Measurements from ENCODE around the gene ADGRD2. TPM values are rescaled to one million over a fixed set of nuclear protein-coding genes. Genes with fewer than 3 reads are reported as not detected.

Gene ADGRD2
- total RNA-seq, 1 experiment from 2014 or later = not detected

GRCh38 chr9:124442826-124443225 lies 7.4 kb upstream of the ADGRD2 start:
- ATAC-seq (no peak), DNase-seq (ENCODE audit: low read depth, low spot score) (no peak)
- Histone ChIP-seq H3K4me1 (ENCODE audit: control insufficient read depth, insufficient read depth, low read length) (no peaks in the 10 kb centered on the region), H3K36me3 (ENCODE audit: control insufficient read depth, insufficient read depth, low read length) (no peaks in the 10 kb centered on the region), H3K27ac (ENCODE audit: low read length) (no peak overlapping the region), H3K9me3 (ENCODE audit: control insufficient read depth, insufficient read depth, low read depth, low read length) (no peaks in the 10 kb centered on the region), H3K27me3 (ENCODE audit: control insufficient read depth, insufficient read depth, low read length) (no peaks in the 10 kb centered on the region), H3K4me3 (ENCODE audit: low read depth in 2 of 2, low read length in 2 of 2) (no peak overlapping the region)
- ChIA-PET CTCF (no interaction called here), POLR2A (no interaction called here)
- intact Hi-C loops (cut with micrococcal nuclease; ENCODE audit: unreplicated experiment) = no loop called here
- TF ChIP-seq CTCF (IDR thresholded peaks at IDR 0.05) (no peak), TCF7L2 (IDR thresholded peaks at IDR 0.05; ENCODE audit: low read depth, low read length) (no peak), POLR2AphosphoS5 (IDR thresholded peaks at IDR 0.05; ENCODE audit: low read depth, low read length) (no peak), REST (IDR thresholded peaks at IDR 0.05; ENCODE audit: insufficient read depth in 1 of 2, low read depth in 2 of 2, low read length in 1 of 2) (no peak), SIN3A (IDR thresholded peaks at IDR 0.05; ENCODE audit: borderline replicate concordance, insufficient read depth, low read depth, low read length) (no peak)
- in situ Hi-C loops (cut with HindIII; ENCODE audit: low pct_unique_long_range_greater_than_20kb, low sequenced_read_pairs) = no loop called here
- BruUV-seq (replicated peaks) = no TSS peak

GRCh38 chr9:124443625-124444024 lies 6.6 kb upstream of the ADGRD2 start:
- ChIA-PET POLR2A (no interaction called here), CTCF (no interaction called here)
- intact Hi-C loops (cut with micrococcal nuclease; ENCODE audit: unreplicated experiment) = no loop called here
- no peaks in the 10 kb centered on the region for H3K4me1 ChIP-seq (ENCODE audit: control insufficient read depth, insufficient read depth, low read length)
- H3K27ac ChIP-seq (ENCODE audit: low read length) = no peak overlapping the region
- ATAC-seq = no peak
- no peaks in the 10 kb centered on the region for H3K9me3 ChIP-seq (ENCODE audit: control insufficient read depth, insufficient read depth, low read depth, low read length)
- no peaks in the 10 kb centered on the region for H3K36me3 ChIP-seq (ENCODE audit: control insufficient read depth, insufficient read depth, low read length)
- H3K4me3 ChIP-seq (ENCODE audit: low read depth in 2 of 2, low read length in 2 of 2) = no peak overlapping the region
- TF ChIP-seq SIN3A (IDR thresholded peaks at IDR 0.05; ENCODE audit: borderline replicate concordance, insufficient read depth, low read depth, low read length) = no peak
- TF ChIP-seq POLR2AphosphoS5 (IDR thresholded peaks at IDR 0.05; ENCODE audit: low read depth, low read length) = no peak
- TF ChIP-seq TCF7L2 (IDR thresholded peaks at IDR 0.05; ENCODE audit: low read depth, low read length) = no peak
- TF ChIP-seq CTCF (IDR thresholded peaks at IDR 0.05) = no peak
- TF ChIP-seq REST (IDR thresholded peaks at IDR 0.05; ENCODE audit: insufficient read depth in 1 of 2, low read depth in 2 of 2, low read length in 1 of 2) = no peak
- DNase-seq (ENCODE audit: low read depth, low spot score) = no peak
- in situ Hi-C loops (cut with HindIII; ENCODE audit: low pct_unique_long_range_greater_than_20kb, low sequenced_read_pairs) = no loop called here
- no TSS peak for BruUV-seq (replicated peaks)
- no peaks in the 10 kb centered on the region for H3K27me3 ChIP-seq (ENCODE audit: control insufficient read depth, insufficient read depth, low read length)

Data from Panc1 (cell line).